Measurements from ENCODE around the gene LIMCH1.
"Not testable (repeated sequence)": the region's sequence is repeated elsewhere in the genome, so short reads cannot be mapped to it uniquely, and the experiment has no call there.

LIMCH1 gene

GRCh38 chr4:41645728-41646390 is 107.9 kb downstream of the LIMCH1 start:
- DNase-seq, result no peak

- no peak for DNase-seq
Observed at GRCh38 chr4:41646862-41647261, 108.9 kb downstream of the LIMCH1 start.

- no peak for DNase-seq
Observed at GRCh38 chr4:41647383-41647782, 109.4 kb downstream of the LIMCH1 start.

- not testable (repeated sequence) for DNase-seq
Observed at GRCh38 chr4:41651150-41651549, 113.2 kb downstream of the LIMCH1 start.

GRCh38 chr4:41652971-41653370 is 115.0 kb downstream of the LIMCH1 start:
- no peak for DNase-seq

GRCh38 chr4:41653523-41653922 is 115.6 kb downstream of the LIMCH1 start:
- no peak for DNase-seq

GRCh38 chr4:41655177-41655576 is 117.2 kb downstream of the LIMCH1 start:
- no peak for DNase-seq

- DNase-seq, result no peak
Observed at GRCh38 chr4:41656106-41656505, 118.1 kb downstream of the LIMCH1 start.

- DNase-seq, result no peak
Observed at GRCh38 chr4:41656572-41657520, 118.9 kb downstream of the LIMCH1 start.

GRCh38 chr4:41657561-41657960 is 119.6 kb downstream of the LIMCH1 start:
- no peak for DNase-seq

GRCh38 chr4:41658163-41658562 is 120.2 kb downstream of the LIMCH1 start:
- DNase-seq, result no peak

- no peak for DNase-seq
Observed at GRCh38 chr4:41660352-41660751, 122.4 kb downstream of the LIMCH1 start.

- no peak for DNase-seq
Observed at GRCh38 chr4:41661442-41662076, 123.6 kb downstream of the LIMCH1 start.

- DNase-seq, result no peak
Observed at GRCh38 chr4:41665636-41666207, 127.8 kb downstream of the LIMCH1 start.

- DNase-seq, result no peak
Observed at GRCh38 chr4:41668024-41668423, 130.1 kb downstream of the LIMCH1 start.

GRCh38 chr4:41670530-41670929 is 132.6 kb downstream of the LIMCH1 start:
- no peak for DNase-seq

GRCh38 chr4:41670982-41671381 is 133.0 kb downstream of the LIMCH1 start:
- no peak for DNase-seq

- no peak for DNase-seq
Observed at GRCh38 chr4:41678086-41678816, 140.3 kb downstream of the LIMCH1 start.

GRCh38 chr4:41678951-41679350 is 141.0 kb downstream of the LIMCH1 start:
- no peak for DNase-seq

GRCh38 chr4:41679991-41680390 is 142.0 kb downstream of the LIMCH1 start:
- no peak for DNase-seq

- DNase-seq, result no peak
Observed at GRCh38 chr4:41681054-41681453, 143.1 kb downstream of the LIMCH1 start.

- no peak for DNase-seq
Observed at GRCh38 chr4:41683326-41683725, 145.4 kb downstream of the LIMCH1 start.

- DNase-seq, result no peak
Observed at GRCh38 chr4:41686893-41687292, 148.9 kb downstream of the LIMCH1 start.
